Brain microvascular endothelial cell (primary cell): ENCODE data around the gene HSBP1L1.

Experiments
- DNase-seq: peaks from one replicate; pipeline ENCODE4 v3.0.0-alpha.2; 2020
- H3K27ac ChIP-seq: fragments of 250-450 bp; sonication (Bioruptor Pico); 2 replicates; pipeline ENCODE4 v1.5.1; 2020; ENCODE audit warnings: mild to moderate bottlenecking, moderate library complexity
- H3K27me3 ChIP-seq: fragments of 250-450 bp; sonication (Bioruptor Pico); replicated peaks from 2 replicates; pipeline ENCODE4 v1.5.1; 2020; ENCODE audit warnings: mild to moderate bottlenecking
- H3K36me3 ChIP-seq: fragments of 250-450 bp; sonication (Bioruptor Pico); replicated peaks from 2 replicates; pipeline ENCODE4 v1.5.1; 2020; ENCODE audit warnings: mild to moderate bottlenecking
- H3K4me3 ChIP-seq: 2 replicates; pipeline ENCODE4 v1.5.1; 2011; ENCODE audit warnings: low read depth, mild to moderate bottlenecking, control low read depth, low read length, moderate library complexity
- in situ Hi-C: cut with HindIII; loops from 2 replicates; pipeline ENCODE4 v1.10.0; 2017; ENCODE audit warnings: low sequenced_read_pairs, low pct_ligation_motif_present
- TF ChIP-seq, protein P1 (sequence below): IDR thresholded peaks from 2 replicates; pipeline ENCODE4 v1.5.1; 2011; ENCODE audit warnings: low read depth, mild to moderate bottlenecking, moderate library complexity, low read length, control low read depth, inconsistent platforms; ENCODE audit errors: missing control alignments

HSBP1L1 gene

DNA sequence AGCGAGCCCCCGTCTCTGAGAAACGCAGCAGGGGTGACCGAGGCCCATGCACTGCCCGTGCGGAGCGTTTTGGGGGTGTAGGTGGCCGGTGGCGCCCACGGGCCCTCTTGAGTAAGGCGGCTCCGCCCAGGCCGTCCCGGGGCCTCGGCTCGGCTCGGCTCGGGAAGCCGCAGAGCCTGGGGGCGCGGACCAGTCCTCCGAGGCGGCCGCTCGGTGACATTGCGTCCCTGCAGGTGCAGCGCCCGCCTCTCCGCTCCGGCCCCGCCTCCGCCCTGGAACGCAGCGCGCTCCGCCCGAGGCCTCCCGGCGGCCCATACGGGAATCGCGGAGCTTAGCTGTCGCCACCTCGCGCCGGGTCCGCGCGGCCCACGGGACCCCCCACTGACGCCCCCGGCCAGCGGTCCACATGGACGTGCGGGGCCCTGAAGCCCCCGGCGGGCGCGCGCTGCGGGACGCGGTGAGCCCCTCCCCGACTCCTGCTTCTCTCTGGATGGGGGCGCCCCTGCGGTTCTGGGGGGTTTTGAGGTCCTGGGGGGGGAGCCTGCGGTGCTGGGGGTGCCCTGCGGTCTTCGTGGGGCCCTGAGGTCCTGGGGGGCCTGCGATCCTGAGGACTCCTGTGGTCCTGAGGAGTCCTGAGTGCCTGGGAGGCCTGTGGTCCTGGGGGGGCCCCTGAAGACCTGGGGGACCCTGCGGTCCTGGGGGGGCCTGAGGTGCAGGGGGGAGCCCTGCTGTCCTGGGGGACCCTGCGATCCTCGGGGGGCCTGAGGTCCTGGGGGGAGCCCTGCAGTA is at the start of gene HSBP1L1:
TSS of gene HSBP1L1 (plus strand) at position 314 of the 789 bp plus-strand sequence. CDS start at position 407, 93 bp downstream.
- no peaks in the 10 kb centered on the region for H3K27me3 ChIP-seq
- in situ Hi-C loops, result no loop called here
- H3K4me3 ChIP-seq, result peak within 1 kb of the TSS; percentile 52
- peak within 1 kb of the TSS; percentile 51 for H3K27ac ChIP-seq
- no peak for DNase-seq
- H3K36me3 ChIP-seq, result no peaks in the 10 kb centered on the region
- TF ChIP-seq, protein P1, sequence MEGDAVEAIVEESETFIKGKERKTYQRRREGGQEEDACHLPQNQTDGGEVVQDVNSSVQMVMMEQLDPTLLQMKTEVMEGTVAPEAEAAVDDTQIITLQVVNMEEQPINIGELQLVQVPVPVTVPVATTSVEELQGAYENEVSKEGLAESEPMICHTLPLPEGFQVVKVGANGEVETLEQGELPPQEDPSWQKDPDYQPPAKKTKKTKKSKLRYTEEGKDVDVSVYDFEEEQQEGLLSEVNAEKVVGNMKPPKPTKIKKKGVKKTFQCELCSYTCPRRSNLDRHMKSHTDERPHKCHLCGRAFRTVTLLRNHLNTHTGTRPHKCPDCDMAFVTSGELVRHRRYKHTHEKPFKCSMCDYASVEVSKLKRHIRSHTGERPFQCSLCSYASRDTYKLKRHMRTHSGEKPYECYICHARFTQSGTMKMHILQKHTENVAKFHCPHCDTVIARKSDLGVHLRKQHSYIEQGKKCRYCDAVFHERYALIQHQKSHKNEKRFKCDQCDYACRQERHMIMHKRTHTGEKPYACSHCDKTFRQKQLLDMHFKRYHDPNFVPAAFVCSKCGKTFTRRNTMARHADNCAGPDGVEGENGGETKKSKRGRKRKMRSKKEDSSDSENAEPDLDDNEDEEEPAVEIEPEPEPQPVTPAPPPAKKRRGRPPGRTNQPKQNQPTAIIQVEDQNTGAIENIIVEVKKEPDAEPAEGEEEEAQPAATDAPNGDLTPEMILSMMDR, result no peak

DNA sequence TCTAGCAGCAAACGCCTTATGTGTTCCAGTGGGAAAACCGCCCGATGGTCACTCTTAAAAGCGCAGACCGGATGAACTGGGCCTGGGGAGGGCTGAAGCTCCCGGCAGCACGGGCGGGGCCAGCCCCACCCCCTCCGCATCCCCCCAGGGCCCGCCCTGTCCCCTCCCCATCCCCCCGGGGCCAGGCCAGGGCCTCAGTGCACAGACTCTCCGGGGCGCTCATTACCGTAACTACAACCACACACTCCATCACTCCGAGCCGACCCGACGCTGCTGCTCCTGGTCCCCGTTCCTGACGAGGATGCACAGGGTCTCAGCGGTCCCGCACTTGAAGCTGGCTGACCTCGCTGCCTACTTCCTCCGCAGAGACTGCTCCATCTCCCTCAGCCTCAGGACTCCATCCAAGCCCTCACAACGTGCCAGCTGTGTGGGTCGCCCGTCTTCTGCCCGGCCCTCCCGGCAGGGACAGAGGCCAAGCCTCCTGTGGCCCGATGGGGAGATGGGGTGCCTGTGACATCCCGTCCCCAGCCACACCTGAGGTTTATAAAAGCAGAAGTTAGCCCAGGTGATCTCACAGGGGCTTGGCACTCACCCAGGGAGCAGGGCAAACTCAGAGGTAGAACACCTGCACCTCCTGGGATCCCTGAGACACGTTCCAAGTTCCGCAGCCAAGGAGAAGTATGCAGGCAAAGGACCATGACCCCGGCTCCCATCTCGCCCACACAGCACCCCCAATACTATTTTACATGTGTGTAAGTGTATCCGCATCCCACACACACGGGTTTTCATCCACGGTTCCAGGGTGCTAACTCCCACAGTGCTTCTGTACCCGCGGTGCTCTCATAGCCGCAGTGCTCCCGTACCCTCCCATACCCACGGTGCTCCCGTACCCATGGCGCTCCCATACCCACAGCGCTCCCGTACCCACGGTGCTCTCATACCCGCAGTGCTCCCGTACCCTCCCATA is 49.0 kb upstream of the HSBP1L1 start:
- TF ChIP-seq, protein P1, result no peak
- in situ Hi-C loops, result no loop called here
- no peak overlapping the region for H3K27ac ChIP-seq
- no peaks in the 10 kb centered on the region for H3K27me3 ChIP-seq
- H3K4me3 ChIP-seq, result no peak overlapping the region
- H3K36me3 ChIP-seq, result peaks cover 14% of the 10 kb centered on the region
- no peak for DNase-seq

DNA sequence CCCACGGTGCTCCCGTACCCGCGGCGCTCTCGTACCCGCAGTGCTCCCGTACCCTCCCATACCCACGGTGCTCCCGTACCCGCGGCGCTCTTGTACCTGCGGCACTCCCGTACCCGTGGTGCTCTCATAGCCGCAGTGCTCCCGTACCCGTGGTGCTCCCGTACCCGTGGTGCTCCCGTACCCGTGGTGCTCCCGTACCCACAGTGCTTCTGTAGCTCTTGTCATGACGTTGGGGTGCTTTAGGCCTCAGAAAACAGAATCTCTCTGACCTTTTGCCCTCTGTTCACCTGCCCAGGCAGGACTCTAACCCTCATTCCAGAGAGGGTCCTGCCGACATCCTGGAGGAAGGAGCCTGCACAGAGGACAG is 48.3 kb upstream of the HSBP1L1 start:
- Histone ChIP-seq H3K27me3 (no peaks in the 10 kb centered on the region), H3K4me3 (no peak overlapping the region), H3K27ac (no peak overlapping the region), H3K36me3 (peaks cover 14% of the 10 kb centered on the region)
- in situ Hi-C loops, result no loop called here
- TF ChIP-seq, protein P1, result no peak
- DNase-seq, result no peak

DNA sequence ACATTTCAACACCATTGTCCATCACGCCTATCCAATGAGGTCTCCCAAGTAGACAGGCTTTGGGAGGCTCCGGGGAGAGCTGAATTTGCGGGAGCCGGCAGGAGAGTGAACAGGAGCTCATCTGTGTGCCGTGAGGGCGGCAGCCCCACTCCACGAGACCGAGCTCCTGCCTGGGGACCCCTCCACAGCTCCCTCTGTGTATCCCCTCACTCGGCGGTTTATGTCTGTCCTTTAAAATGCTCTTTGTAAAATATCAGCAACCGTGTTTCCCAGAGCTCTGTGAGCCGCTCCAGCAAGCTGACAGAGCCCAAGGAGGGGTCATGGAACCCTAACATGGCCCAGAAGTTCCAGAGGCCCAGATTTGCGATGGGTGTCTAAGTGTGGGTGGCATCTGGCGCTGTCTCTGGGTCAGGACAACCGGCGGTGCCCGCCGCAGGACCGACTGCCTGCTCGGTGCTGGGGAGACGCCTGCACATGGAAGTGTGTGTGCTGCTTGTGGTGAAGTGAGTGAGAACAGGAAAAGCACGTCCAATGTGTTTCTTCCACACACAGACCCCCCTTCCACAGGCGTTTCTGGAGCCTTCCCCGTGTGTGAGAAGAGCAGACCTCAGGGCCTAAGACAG is 47.8 kb upstream of the HSBP1L1 start:
- Histone ChIP-seq H3K36me3 (peaks cover 14% of the 10 kb centered on the region), H3K27me3 (no peaks in the 10 kb centered on the region), H3K27ac (no peak overlapping the region), H3K4me3 (no peak overlapping the region)
- no peak for DNase-seq
- TF ChIP-seq, protein P1, result no peak
- in situ Hi-C loops, result no loop called here

DNA sequence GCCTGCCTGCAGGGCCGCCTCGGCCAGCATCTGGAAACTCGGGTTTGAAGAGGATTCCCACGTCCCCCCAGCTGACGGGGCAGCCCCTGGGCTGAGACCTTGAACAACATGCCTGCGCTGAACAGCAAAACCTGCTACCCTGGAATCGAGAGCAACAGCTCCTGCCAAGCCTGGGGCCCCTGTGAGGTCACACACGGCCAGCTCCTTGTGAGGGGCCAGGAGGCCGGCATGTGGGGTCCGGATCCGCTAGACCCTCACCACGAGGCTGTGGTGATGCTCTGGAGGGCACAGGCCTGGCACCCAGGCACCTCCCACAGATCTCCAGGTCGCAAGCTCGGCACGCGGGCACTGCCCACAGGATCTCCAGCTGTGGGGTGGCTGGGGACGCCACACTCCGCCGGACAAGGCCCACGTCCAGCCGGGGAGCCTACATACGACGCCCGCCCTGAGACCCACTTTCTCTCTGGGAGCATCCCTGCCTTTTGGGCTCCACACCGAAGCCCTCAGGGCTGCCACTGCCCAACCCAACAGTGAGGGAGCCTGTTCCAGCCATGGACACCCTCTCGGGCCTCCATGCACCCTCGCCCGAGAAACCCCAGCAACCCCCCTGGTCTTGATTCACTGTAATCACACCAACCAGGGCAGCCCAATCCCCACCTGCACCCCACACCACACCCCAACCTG is 47.1 kb upstream of the HSBP1L1 start:
- TF ChIP-seq, protein P1, result no peak
- Histone ChIP-seq H3K36me3 (peaks cover 14% of the 10 kb centered on the region), H3K27ac (no peak overlapping the region), H3K27me3 (no peaks in the 10 kb centered on the region), H3K4me3 (no peak overlapping the region)
- in situ Hi-C loops, result no loop called here
- DNase-seq, result no peak
